AG04449 (cell line): ENCODE results near the gene POMT1.

ENCODE experiments used
- CTCF ChIA-PET: fragments of 350-600 bp; formaldehyde crosslinking; extraction: SDS; loops from one replicate; lab custom pipeline; 2021; ENCODE audit warnings: antibody characterized with exemption; lab: Yijun Ruan, JAX
- POLR2A ChIA-PET: fragments of 400-600, 350-600 bp; formaldehyde crosslinking; extraction: SDS; loops from one replicate; lab custom pipeline; 2020; ENCODE audit warnings: antibody characterized with exemption, inconsistent platforms; lab: Yijun Ruan, JAX
- DNase-seq: peaks from one replicate; pipeline ENCODE4 v3.0.0-alpha.2; 2010; ENCODE audit warnings: low read depth, low spot score
- H3K4me3 ChIP-seq: 2 replicates; pipeline ENCODE4 v1.5.1; 2011; ENCODE audit warnings: low read depth, mild to moderate bottlenecking, control low read depth, low read length
- CTCF ChIP-seq: IDR thresholded peaks from one replicate; pipeline ENCODE4 v1.5.1; 2011; ENCODE audit warnings: mild to moderate bottlenecking, moderate library complexity, low read length, control low read depth, inconsistent platforms; ENCODE audit not compliant: insufficient read depth; ENCODE audit errors: missing control alignments

The POMT1 gene

DNA sequence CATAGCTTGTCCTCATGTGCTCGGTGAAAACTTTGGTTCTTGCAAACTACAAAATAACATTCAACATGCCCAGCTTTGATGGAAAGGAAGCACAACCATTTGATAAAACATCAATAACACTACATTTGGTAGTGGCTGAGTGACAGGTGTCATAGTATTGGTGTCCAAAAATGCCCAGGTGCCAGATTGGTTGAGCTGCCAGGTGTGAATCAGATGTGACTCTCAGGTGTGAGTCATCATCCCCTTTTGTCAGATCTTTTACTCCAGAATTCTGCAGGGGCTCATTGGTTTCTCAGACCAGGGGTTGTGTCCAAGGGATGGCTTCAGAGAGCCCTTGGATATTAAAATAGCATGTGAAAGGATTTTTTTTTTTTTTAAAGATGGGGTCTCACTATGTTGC is 22.5 kb upstream of the POMT1 start:
- H3K4me3 ChIP-seq: no peak overlapping the region
- no peak for TF ChIP-seq CTCF
- ChIA-PET CTCF (interaction anchor here (0.9 to 12.9 kb wide), 10 partner anchors 10 to 260 kb away, joined by 3 to 119 read pairs (median 6); partner anchors contain the start of gene RAPGEF1), POLR2A (no interaction called here)
- no peak for DNase-seq

GRCh38 chr9:131481441-131482342 is 21.0 kb upstream of the POMT1 start:
- H3K4me3 ChIP-seq: no peak overlapping the region
- no peak for DNase-seq
- ChIA-PET POLR2A (no interaction called here), CTCF (interaction anchor here (0.7 to 12.9 kb wide), 8 partner anchors 8 to 145 kb away, joined by 3 to 119 read pairs (median 3); no protein-coding TSS in a partner anchor)
- TF ChIP-seq CTCF: no peak

- DNase-seq: no peak
- no peak overlapping the region for H3K4me3 ChIP-seq
- POLR2A ChIA-PET: no interaction called here
- no peak for TF ChIP-seq CTCF
- CTCF ChIA-PET: interaction anchor here (0.9 to 12.9 kb wide), 3 partner anchors 8 to 133 kb away, joined by 3 to 119 read pairs (median 3); no protein-coding TSS in a partner anchor
Measured at GRCh38 chr9:131482343-131483006, 20.2 kb upstream of the POMT1 start.

DNA sequence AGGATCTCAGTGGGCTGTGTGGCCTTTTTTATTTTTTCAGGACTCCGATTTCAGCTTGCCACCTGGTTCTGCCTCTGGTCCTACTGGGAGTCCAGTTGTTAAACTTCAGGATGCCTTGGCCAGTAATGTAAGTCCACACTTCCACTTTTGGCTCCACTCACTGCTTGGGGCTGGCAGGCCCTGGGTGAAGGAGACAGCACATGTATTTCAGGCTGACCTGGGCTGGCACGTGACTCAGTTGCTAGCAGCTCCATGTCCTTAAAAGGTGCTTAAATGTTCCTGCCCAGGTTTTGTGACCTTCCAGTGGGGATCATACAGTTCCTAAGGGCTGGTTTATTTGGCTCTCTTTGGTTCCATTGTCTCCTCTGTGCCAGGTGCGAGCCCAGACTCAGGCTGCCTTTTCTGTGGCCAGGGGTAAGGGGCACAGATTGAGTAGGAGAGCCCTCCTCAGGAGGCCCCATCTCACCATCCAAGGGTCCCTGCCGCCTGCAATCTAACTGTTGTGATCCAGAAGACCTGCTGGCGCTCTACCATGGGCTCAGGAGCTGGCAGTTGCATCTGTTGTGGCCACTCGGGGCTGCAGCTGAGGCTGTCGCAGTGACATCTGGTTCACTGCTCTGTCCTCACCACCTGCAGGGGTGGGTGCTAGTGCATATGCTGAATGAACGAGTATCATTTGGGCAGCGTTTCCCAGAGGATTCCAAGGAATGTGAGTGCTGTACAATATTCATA is 19.2 kb upstream of the POMT1 start:
- H3K4me3 ChIP-seq: no peak overlapping the region
- CTCF ChIA-PET: interaction anchor here (12.9 kb wide), 1 partner anchor 134 kb away, joined by 119 read pairs; no protein-coding TSS in a partner anchor
- no peak for TF ChIP-seq CTCF
- no peak for DNase-seq
- POLR2A ChIA-PET: no interaction called here

- CTCF ChIA-PET: interaction anchor here (12.9 kb wide), 1 partner anchor 135 kb away, joined by 119 read pairs; no protein-coding TSS in a partner anchor
Measured at GRCh38 chr9:131484051-131484445, 18.7 kb upstream of the POMT1 start.

More at GRCh38 chr9:131484051-131484445, 18.7 kb upstream of the POMT1 start:
- POLR2A ChIA-PET: no interaction called here
- DNase-seq: no peak
- no peak overlapping the region for H3K4me3 ChIP-seq
- no peak for TF ChIP-seq CTCF
